ENCODE data around the gene EIF3F. TPM values are rescaled to one million over a fixed set of nuclear protein-coding genes. Genes with fewer than 3 reads are reported as not detected.
"Not testable (repeated sequence)": the region's sequence is repeated elsewhere in the genome, so short reads cannot be mapped to it uniquely, and the experiment has no call there.

Gene EIF3F
- total RNA-seq (2014; rRNA removed; shearing (Covaris generic)) = 420 and 437 TPM in 2 replicates

- peak; percentile 99 for DNase-seq (ENCODE audit: low spot score)
Observed at GRCh38 chr11:7986768-7987559, at the start of gene EIF3F. Gene EIF3F, plus strand, starts transcription at chr11:7987337. Its CDS starts 16 bp downstream, at chr11:7987353.

- DNase-seq (ENCODE audit: low spot score) = no peak
Observed at GRCh38 chr11:7941146-7941545, 46.0 kb upstream of the EIF3F start.

GRCh38 chr11:7941608-7942007 lies 45.5 kb upstream of the EIF3F start, which contains the start of gene OR10A3:
Gene OR10A3, minus strand, starts transcription at chr11:7941708. Its CDS starts 2,188 bp downstream, at chr11:7939520.
- DNase-seq (ENCODE audit: low spot score) = no peak

- DNase-seq (ENCODE audit: low spot score) = no peak
Observed at GRCh38 chr11:7944123-7944522, 43.0 kb upstream of the EIF3F start.

- DNase-seq (ENCODE audit: low spot score) = no peak
Observed at GRCh38 chr11:7949934-7950333, 37.2 kb upstream of the EIF3F start.

GRCh38 chr11:7955191-7955590 lies 31.9 kb upstream of the EIF3F start:
- no peak for DNase-seq (ENCODE audit: low spot score)

- DNase-seq (ENCODE audit: low spot score) = no peak
Observed at GRCh38 chr11:7964261-7964660, 22.9 kb upstream of the EIF3F start.

GRCh38 chr11:7964873-7965272 lies 22.3 kb upstream of the EIF3F start:
- no peak for DNase-seq (ENCODE audit: low spot score)

GRCh38 chr11:7965386-7965785 lies 21.8 kb upstream of the EIF3F start, which contains the start of gene NLRP10:
Gene NLRP10, minus strand, starts transcription at chr11:7965447. Its CDS starts 1,952 bp downstream, at chr11:7963495.
- no peak for DNase-seq (ENCODE audit: low spot score)

GRCh38 chr11:7967097-7967496 lies 20.0 kb upstream of the EIF3F start:
- DNase-seq (ENCODE audit: low spot score) = no peak

- DNase-seq (ENCODE audit: low spot score) = no peak
Observed at GRCh38 chr11:7967826-7968225, 19.3 kb upstream of the EIF3F start.

GRCh38 chr11:7968686-7969085 lies 18.5 kb upstream of the EIF3F start:
- no peak for DNase-seq (ENCODE audit: low spot score)

- DNase-seq (ENCODE audit: low spot score) = no peak
Observed at GRCh38 chr11:7969756-7970646, 17.1 kb upstream of the EIF3F start.

- no peak for DNase-seq (ENCODE audit: low spot score)
Observed at GRCh38 chr11:7971846-7972245, 15.3 kb upstream of the EIF3F start.

- no peak for DNase-seq (ENCODE audit: low spot score)
Observed at GRCh38 chr11:7973011-7973410, 14.1 kb upstream of the EIF3F start.

GRCh38 chr11:7974668-7975067 lies 12.5 kb upstream of the EIF3F start:
- no peak for DNase-seq (ENCODE audit: low spot score)

- peak; percentile 44 for DNase-seq (ENCODE audit: low spot score)
Observed at GRCh38 chr11:7977232-7977917, 9.8 kb upstream of the EIF3F start.

- DNase-seq (ENCODE audit: low spot score) = no peak
Observed at GRCh38 chr11:7981619-7982157, 5.4 kb upstream of the EIF3F start.

GRCh38 chr11:7982582-7983119 lies 4.5 kb upstream of the EIF3F start:
- no peak for DNase-seq (ENCODE audit: low spot score)

GRCh38 chr11:7983832-7984590 lies 3.1 kb upstream of the EIF3F start:
- no peak for DNase-seq (ENCODE audit: low spot score)

GRCh38 chr11:7987560-7987883 lies 385 bp downstream of the EIF3F start:
- not testable (repeated sequence) for DNase-seq (ENCODE audit: low spot score)
